GM23338 (cell line): ENCODE results near the gene PKD1L1.

Experiments used
- CREB1 ChIP-seq: fragments of 250-450 bp; sonication (Bioruptor Pico); IDR thresholded peaks from 2 replicates; pipeline ENCODE4 v1.5.0; 2020; ENCODE audit warnings: low read depth, mild to moderate bottlenecking, moderate library complexity
- CTCF ChIP-seq, 2 experiments: fragments of 200-600 bp in 1 of 2; sonication (generic) in 1 of 2; conservative IDR thresholded peaks; 2 replicates each; pipeline versions ENCODE4 v1.5.1 to v1.6.1; 2016 to 2017; ENCODE audit warnings: antibody characterized with exemption in 2 of 2, low read depth in 2 of 2, mild to moderate bottlenecking in 2 of 2, moderate library complexity in 1 of 2
- ETS1 ChIP-seq: IDR thresholded peaks from 2 replicates; pipeline ENCODE4 v1.6.1; 2016; ENCODE audit warnings: antibody characterized with exemption
- EZH2 ChIP-seq: fragments of 200-600 bp; sonication (generic); IDR thresholded peaks from one replicate; pipeline ENCODE4 v1.8.0; 2017; ENCODE audit warnings: antibody characterized with exemption, mild to moderate bottlenecking, low read depth; ENCODE audit not compliant: unreplicated experiment
- EZH2phosphoT487 ChIP-seq: fragments of 200-600 bp; sonication (generic); IDR thresholded peaks from one replicate; pipeline ENCODE4 v1.8.1; 2018; ENCODE audit warnings: antibody characterized with exemption; ENCODE audit not compliant: unreplicated experiment
- JUNB ChIP-seq: IDR thresholded peaks from one replicate; pipeline ENCODE4 v1.6.1; 2016; ENCODE audit warnings: antibody characterized with exemption; ENCODE audit not compliant: unreplicated experiment
- POLR2AphosphoS5 ChIP-seq: IDR thresholded peaks from 2 replicates; pipeline ENCODE4 v1.6.1; 2016; ENCODE audit warnings: antibody characterized with exemption, low read depth
- REST ChIP-seq: IDR thresholded peaks from one replicate; pipeline ENCODE4 v1.6.1; 2018; ENCODE audit warnings: antibody characterized with exemption; ENCODE audit not compliant: unreplicated experiment
- ZNF114 ChIP-seq: fragments of 250-450 bp; sonication (Bioruptor Pico); IDR thresholded peaks from 2 replicates; pipeline ENCODE4 v1.5.0; 2020; ENCODE audit warnings: mild to moderate bottlenecking, moderate library complexity
- ZNF331 ChIP-seq: fragments of 250-450 bp; sonication (Bioruptor Pico); IDR thresholded peaks from 2 replicates; pipeline ENCODE4 v1.5.0; 2020; ENCODE audit warnings: low read depth, mild to moderate bottlenecking, moderate library complexity

GRCh38 chr7:47878662-47879061, 69.6 kb downstream of the PKD1L1 start:
- TF ChIP-seq POLR2AphosphoS5 (no peak), CTCF (conservative IDR thresholded peaks at IDR 0.05; ENCODE audit: low read depth in 2 of 2) (no peak), EZH2phosphoT487 (no peak), REST (no peak), ETS1 (no peak), CREB1 (no peak), JUNB (no peak), EZH2 (no peak), ZNF114 (CRISPR knock-in tag) (no peak), ZNF331 (CRISPR knock-in tag) (no peak)
